ENCODE results near the gene LSM2. TPM values are rescaled to one million over a fixed set of nuclear protein-coding genes. Genes with fewer than 3 reads are reported as not detected.

The LSM2 gene
- polyA plus RNA-seq, 1 experiment: 34.2 TPM

GRCh38 chr6:31769684-31770371, 36.9 kb downstream of the LSM2 start:
- ChIA-PET CTCF (interaction anchor here (0.7 to 2.3 kb wide), 26 partner anchors 9 to 89 kb away, joined by 3 to 20 read pairs (median 4); partner anchors contain the start of genes ABHD16A, HSPA1B, LSM2 and LY6G5C), POLR2A (interaction anchor here (1.4 kb wide), 1 partner anchor 57 kb away, joined by 3 read pairs; the partner anchor contains the start of gene HSPA1B)
- no peaks in the 10 kb centered on the region; the same call in 1 of the 2 replicates for H3K9me3 ChIP-seq (ENCODE audit: control insufficient read depth, insufficient read depth, low read length)
- H3K27me3 ChIP-seq (ENCODE audit: control insufficient read depth, insufficient read depth, low read length): no peaks in the 10 kb centered on the region
- H3K27ac ChIP-seq (ENCODE audit: low read depth, low read length): no peak overlapping the region
- DNase-seq (ENCODE audit: low read depth, low spot score): no peak
- TF ChIP-seq, protein P1, sequence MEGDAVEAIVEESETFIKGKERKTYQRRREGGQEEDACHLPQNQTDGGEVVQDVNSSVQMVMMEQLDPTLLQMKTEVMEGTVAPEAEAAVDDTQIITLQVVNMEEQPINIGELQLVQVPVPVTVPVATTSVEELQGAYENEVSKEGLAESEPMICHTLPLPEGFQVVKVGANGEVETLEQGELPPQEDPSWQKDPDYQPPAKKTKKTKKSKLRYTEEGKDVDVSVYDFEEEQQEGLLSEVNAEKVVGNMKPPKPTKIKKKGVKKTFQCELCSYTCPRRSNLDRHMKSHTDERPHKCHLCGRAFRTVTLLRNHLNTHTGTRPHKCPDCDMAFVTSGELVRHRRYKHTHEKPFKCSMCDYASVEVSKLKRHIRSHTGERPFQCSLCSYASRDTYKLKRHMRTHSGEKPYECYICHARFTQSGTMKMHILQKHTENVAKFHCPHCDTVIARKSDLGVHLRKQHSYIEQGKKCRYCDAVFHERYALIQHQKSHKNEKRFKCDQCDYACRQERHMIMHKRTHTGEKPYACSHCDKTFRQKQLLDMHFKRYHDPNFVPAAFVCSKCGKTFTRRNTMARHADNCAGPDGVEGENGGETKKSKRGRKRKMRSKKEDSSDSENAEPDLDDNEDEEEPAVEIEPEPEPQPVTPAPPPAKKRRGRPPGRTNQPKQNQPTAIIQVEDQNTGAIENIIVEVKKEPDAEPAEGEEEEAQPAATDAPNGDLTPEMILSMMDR (IDR thresholded peaks at IDR 0.05; ENCODE audit: low read depth, low read length): peak; percentile 69
- H3K4me3 ChIP-seq (ENCODE audit: low read depth, low read length): no peak overlapping the region

DNA sequence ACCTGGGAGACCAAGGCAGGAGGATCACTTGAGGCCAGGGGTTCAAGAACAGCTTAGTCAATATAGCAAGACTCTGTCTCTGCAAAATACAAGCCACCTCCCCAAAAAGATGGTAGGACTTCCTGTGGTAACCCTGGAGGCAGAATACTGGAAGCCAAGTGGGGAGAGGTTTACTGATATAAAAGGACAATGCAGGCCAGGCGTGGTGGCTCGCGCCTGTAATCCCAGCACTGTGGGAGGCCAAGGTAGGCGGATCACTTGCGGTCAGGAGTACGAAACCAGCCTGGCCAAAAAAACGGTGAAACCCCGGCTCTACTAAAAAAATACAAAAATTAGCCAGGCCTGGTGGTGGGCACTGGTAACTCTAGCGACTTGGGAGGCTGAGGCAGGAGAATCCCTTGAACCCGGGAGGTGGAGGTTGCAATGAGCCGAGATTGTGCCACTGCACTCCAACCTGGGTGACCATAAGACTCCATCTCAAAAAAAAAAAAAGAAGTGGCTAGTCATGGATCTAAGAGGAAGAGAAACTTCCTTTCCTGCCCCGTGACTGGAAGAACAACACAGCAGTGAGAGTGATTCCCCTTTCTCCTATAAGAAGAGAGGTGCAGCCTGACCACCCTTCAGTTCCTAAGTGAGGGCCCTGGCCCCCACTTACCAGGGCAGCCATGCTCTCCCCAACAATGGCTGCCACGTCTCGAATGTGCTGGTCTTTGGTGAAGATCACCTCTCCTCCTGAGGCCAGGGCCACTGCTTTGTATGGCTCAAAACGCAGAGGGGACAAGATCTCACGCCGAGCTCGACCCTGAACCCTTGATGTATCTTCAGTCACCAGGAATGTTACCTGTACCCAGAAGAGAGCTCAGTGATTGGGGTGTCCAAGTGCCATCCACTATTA, 38.2 kb downstream of the LSM2 start:
- ChIA-PET CTCF (interaction anchor here (0.9 to 2.3 kb wide), 7 partner anchors 10 to 87 kb away, joined by 4 to 20 read pairs (median 7); partner anchors contain the start of genes LY6G5C and MSH5), POLR2A (interaction anchor here (0.5 to 1.4 kb wide), 2 partner anchors 59 to 94 kb away, joined by 3 read pairs; partner anchors contain the start of gene HSPA1B)
- Histone ChIP-seq H3K4me3 (ENCODE audit: low read depth, low read length) (no peak overlapping the region), H3K9me3 (ENCODE audit: control insufficient read depth, insufficient read depth, low read length) (no peaks in the 10 kb centered on the region; the same call in 1 of the 2 replicates), H3K27ac (ENCODE audit: low read depth, low read length) (no peak overlapping the region), H3K27me3 (ENCODE audit: control insufficient read depth, insufficient read depth, low read length) (no peaks in the 10 kb centered on the region)
- no peak for DNase-seq (ENCODE audit: low read depth, low spot score)
- TF ChIP-seq, protein P1 (IDR thresholded peaks at IDR 0.05; ENCODE audit: low read depth, low read length): no peak

GRCh38 chr6:31767096-31767645, 39.6 kb downstream of the LSM2 start:
- no peak overlapping the region for H3K4me3 ChIP-seq (ENCODE audit: low read depth, low read length)
- TF ChIP-seq, protein P1 (IDR thresholded peaks at IDR 0.05; ENCODE audit: low read depth, low read length): no peak
- DNase-seq (ENCODE audit: low read depth, low spot score): no peak
- no peaks in the 10 kb centered on the region for H3K27me3 ChIP-seq (ENCODE audit: control insufficient read depth, insufficient read depth, low read length)
- POLR2A ChIA-PET: interaction anchor here (1.0 kb wide), 1 partner anchor 55 kb away, joined by 3 read pairs; no protein-coding TSS in a partner anchor
- CTCF ChIA-PET: no interaction called here
- H3K9me3 ChIP-seq (ENCODE audit: control insufficient read depth, insufficient read depth, low read length): no peaks in the 10 kb centered on the region; the same call in 1 of the 2 replicates
- H3K27ac ChIP-seq (ENCODE audit: low read depth, low read length): no peak overlapping the region

DNA sequence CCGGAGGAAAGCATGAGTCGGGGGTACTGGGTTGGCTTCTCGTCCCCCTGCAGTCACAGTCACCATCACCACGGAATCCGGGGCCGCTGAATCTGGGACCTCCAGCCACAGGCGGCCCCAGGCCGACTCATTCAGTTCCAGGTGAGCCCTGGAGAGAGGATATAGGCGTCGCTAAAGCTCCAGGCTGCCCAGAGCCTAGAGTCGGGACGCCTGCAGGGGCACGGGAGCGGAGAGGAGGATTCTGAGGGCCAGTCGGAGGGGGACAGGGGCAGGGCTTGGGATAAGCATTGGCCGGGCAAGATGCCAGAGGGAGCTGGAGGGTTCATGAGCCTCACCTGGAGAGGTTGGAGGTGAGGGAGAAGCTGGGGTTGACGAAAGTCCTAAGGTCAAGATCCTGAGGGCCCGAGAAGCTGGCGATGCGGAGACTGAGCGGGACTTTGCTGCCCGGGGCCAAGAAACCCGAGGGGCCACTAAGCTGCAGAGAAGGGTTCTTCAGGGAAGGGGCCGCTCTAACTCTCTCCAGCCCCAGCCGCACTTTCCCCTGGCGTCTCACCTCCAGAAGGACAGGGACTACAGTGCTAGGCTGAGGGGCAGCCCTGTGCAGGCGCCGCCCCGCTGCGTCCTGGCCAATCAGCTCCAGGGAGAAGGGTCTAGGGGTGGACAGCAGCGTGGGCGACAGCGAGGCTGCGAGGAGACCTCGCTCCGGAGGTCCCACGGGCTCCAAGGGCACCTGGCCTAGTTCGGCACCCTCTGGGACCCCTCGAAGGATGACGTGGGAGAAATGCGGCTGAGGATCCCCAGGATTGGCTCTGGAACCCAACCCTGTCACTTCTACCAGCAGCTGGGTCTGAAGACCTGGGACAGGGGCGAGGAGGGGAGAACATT, 40.6 kb downstream of the LSM2 start:
- Histone ChIP-seq H3K4me3 (ENCODE audit: low read depth, low read length) (peak overlapping the region; percentile 50), H3K27me3 (ENCODE audit: control insufficient read depth, insufficient read depth, low read length) (no peaks in the 10 kb centered on the region), H3K9me3 (ENCODE audit: control insufficient read depth, insufficient read depth, low read length) (no peaks in the 10 kb centered on the region; the same call in 1 of the 2 replicates), H3K27ac (ENCODE audit: low read depth, low read length) (no peak overlapping the region)
- TF ChIP-seq, protein P1 (IDR thresholded peaks at IDR 0.05; ENCODE audit: low read depth, low read length): no peak
- POLR2A ChIA-PET: interaction anchor here (0.6 to 1.0 kb wide), 2 partner anchors 56 to 61 kb away, joined by 3 to 4 read pairs; partner anchors contain the start of gene HSPA1B
- no peak for DNase-seq (ENCODE audit: low read depth, low spot score)
- CTCF ChIA-PET: interaction anchor here (0.9 to 1.1 kb wide), 2 partner anchors 25 to 30 kb away, joined by 3 read pairs; no protein-coding TSS in a partner anchor
